H1 (cell line): ENCODE data around the gene DSCAM. TPM values are rescaled to one million over a fixed set of nuclear protein-coding genes. Genes with fewer than 3 reads are reported as not detected.

Experiments
- CTCF ChIA-PET: fragments of 300-600 bp; sonication (Branson Sonifier 250); formaldehyde crosslinking; loops from one replicate; lab custom pipeline; 2021; ENCODE audit not compliant: partially characterized antibody; lab: Charles Lee
- POLR2A ChIA-PET: fragments of 300-600 bp; sonication (Branson Sonifier 250); formaldehyde crosslinking; loops from one replicate; lab custom pipeline; 2021; ENCODE audit warnings: inconsistent platforms; ENCODE audit not compliant: partially characterized antibody; lab: Charles Lee
- DNase-seq, 2 experiments: peaks; one replicate each; pipeline versions ENCODE4 v3.0.0 to v3.0.0-alpha.2; 2010 to 2022; ENCODE audit warnings: low spot score in 2 of 2, low read depth in 1 of 2, mixed read lengths in 1 of 2
- FAIRE-seq: peaks from 2 replicates; lab custom pipeline; 2011; peaks lifted over from hg19 to GRCh38; lab: Jason Lieb, UNC
- H2AFZ ChIP-seq: 2 replicates; pipeline ENCODE4 v1.8.1; 2012; ENCODE audit warnings: low read length, inconsistent platforms
- H2AK5ac ChIP-seq: 2 replicates; pipeline ENCODE4 v1.6.1; 2013; ENCODE audit warnings: low read depth, low read length
- H2BK120ac ChIP-seq: replicated peaks from 2 replicates; pipeline ENCODE3; 2013; ENCODE audit warnings: low read depth, low read length, inconsistent platforms
- H2BK12ac ChIP-seq: 2 replicates; pipeline ENCODE4 v1.6.1; 2013; ENCODE audit warnings: low read depth, low read length
- H2BK15ac ChIP-seq: 2 replicates; pipeline ENCODE4 v1.6.1; 2013; ENCODE audit warnings: low read length
- H2BK20ac ChIP-seq: 2 replicates; pipeline ENCODE4 v1.6.1; 2013; ENCODE audit warnings: low read length
- H2BK5ac ChIP-seq: 2 replicates; pipeline ENCODE4 v1.6.1; 2013; ENCODE audit warnings: low read depth, low read length
- H3K14ac ChIP-seq: 2 replicates; pipeline ENCODE4 v1.6.1; 2013; ENCODE audit warnings: inconsistent platforms; ENCODE audit not compliant: insufficient read length
- H3K18ac ChIP-seq: 2 replicates; pipeline ENCODE4 v1.6.1; 2013; ENCODE audit warnings: low read length; ENCODE audit errors: extremely low read depth
- H3K23ac ChIP-seq: 2 replicates; pipeline ENCODE4 v1.6.1; 2013; ENCODE audit warnings: inconsistent platforms; ENCODE audit not compliant: insufficient read length
- H3K23me2 ChIP-seq: 2 replicates; pipeline ENCODE4 v1.6.1; 2013; ENCODE audit warnings: low read depth, low read length
- H3K27ac ChIP-seq: 2 replicates; pipeline ENCODE4 v1.6.1; 2011; ENCODE audit warnings: low read depth, low read length, inconsistent platforms
- H3K27me3 ChIP-seq, 4 experiments: replicated peaks in 1 of 4; 1 replicate in 1 of 4; 2 replicates in 3 of 4; pipeline versions ENCODE4 v1.6.1 to v1.8.1; 2011 to 2013; ENCODE audit warnings: low read length in 3 of 4, mild to moderate bottlenecking in 3 of 4, inconsistent platforms in 2 of 4, mixed read lengths in 2 of 4, moderate library complexity in 1 of 4; ENCODE audit not compliant: control insufficient read depth in 3 of 4, insufficient read depth in 3 of 4; ENCODE audit errors: extremely low read depth in 1 of 4
- H3K36me3 ChIP-seq, 4 experiments: 2 replicates each; pipeline versions ENCODE4 v1.6.1 to v1.8.1; 2011 to 2013; ENCODE audit warnings: mild to moderate bottlenecking in 4 of 4, low read length in 3 of 4, moderate library complexity in 2 of 4, control low read depth in 1 of 4, inconsistent platforms in 1 of 4; ENCODE audit not compliant: insufficient read depth in 4 of 4, control insufficient read depth in 2 of 4
- H3K4ac ChIP-seq: replicated peaks from 2 replicates; pipeline ENCODE3; 2013; ENCODE audit warnings: low read length, low read depth, mixed read lengths, inconsistent platforms; ENCODE audit not compliant: insufficient read length
- H3K4me1 ChIP-seq, 4 experiments: replicated peaks in 1 of 4; 1 replicate in 1 of 4; 2 replicates in 3 of 4; pipeline versions ENCODE4 v1.6.1 to v1.8.1; 2011 to 2013; ENCODE audit warnings: low read length in 3 of 4, inconsistent platforms in 2 of 4, mixed read lengths in 1 of 4; ENCODE audit not compliant: insufficient read depth in 4 of 4, control insufficient read depth in 3 of 4
- H3K4me2 ChIP-seq, 2 experiments: 2 replicates each; pipeline versions ENCODE4 v1.6.1 to v1.8.1; 2011 to 2013; ENCODE audit warnings: low read depth in 2 of 2, low read length in 2 of 2, control low read depth in 1 of 2, inconsistent platforms in 1 of 2, mild to moderate bottlenecking in 1 of 2; ENCODE audit not compliant: insufficient read depth in 1 of 2
- H3K4me3 ChIP-seq, 4 experiments: fragments of 200-600, 300-600 bp in 1 of 4; sonication (generic), shearing (Covaris generic), sonication (Bioruptor Twin) in 1 of 4; 2 replicates each; pipeline versions ENCODE4 v1.5.1 to v1.8.1; 2011 to 2016; ENCODE audit warnings: low read length in 4 of 4, low read depth in 3 of 4, control low read depth in 2 of 4, inconsistent platforms in 2 of 4, mild to moderate bottlenecking in 2 of 4, mixed read lengths in 1 of 4, moderate library complexity in 1 of 4; ENCODE audit not compliant: insufficient read depth in 2 of 4; ENCODE audit errors: extremely low read depth in 1 of 4
- H3K56ac ChIP-seq: replicated peaks from 2 replicates; pipeline ENCODE3; 2013; ENCODE audit warnings: low read depth, mild to moderate bottlenecking, mixed read lengths, low read length, inconsistent platforms; ENCODE audit not compliant: insufficient read length
- H3K79me1 ChIP-seq: 2 replicates; pipeline ENCODE4 v1.6.1; 2013; ENCODE audit warnings: low read depth, low read length, control low read depth
- H3K79me2 ChIP-seq, 2 experiments: 2 replicates each; pipeline versions ENCODE4 v1.6.1 to v1.8.1; 2012 to 2013; ENCODE audit warnings: low read length in 2 of 2, mild to moderate bottlenecking in 2 of 2, inconsistent platforms in 1 of 2; ENCODE audit not compliant: insufficient read depth in 2 of 2, control insufficient read depth in 1 of 2
- H3K9ac ChIP-seq, 4 experiments: replicated peaks in 1 of 4; 1 replicate in 1 of 4; 2 replicates in 3 of 4; pipeline versions ENCODE4 v1.6.1 to v1.8.1; 2011 to 2013; ENCODE audit warnings: low read depth in 3 of 4, low read length in 3 of 4, control low read depth in 2 of 4, mild to moderate bottlenecking in 2 of 4, moderate library complexity in 2 of 4, inconsistent platforms in 1 of 4; ENCODE audit errors: extremely low read depth in 1 of 4
- H3K9me3 ChIP-seq, 2 experiments: 2 replicates each; pipeline versions ENCODE4 v1.6.1 to v1.8.1; 2012 to 2013; ENCODE audit warnings: mild to moderate bottlenecking in 2 of 2, moderate library complexity in 2 of 2, control low read depth in 1 of 2, inconsistent platforms in 1 of 2, low read depth in 1 of 2, low read length in 1 of 2, mixed read lengths in 1 of 2; ENCODE audit not compliant: insufficient read depth in 2 of 2
- H4K20me1 ChIP-seq, 2 experiments: replicated peaks in 1 of 2; 2 replicates each; pipeline versions ENCODE3 to v1.8.1; 2011 to 2013; ENCODE audit warnings: inconsistent platforms in 2 of 2, low read length in 2 of 2, mild to moderate bottlenecking in 1 of 2; ENCODE audit not compliant: insufficient read depth in 2 of 2, control insufficient read depth in 1 of 2
- H4K5ac ChIP-seq: 2 replicates; pipeline ENCODE4 v1.6.1; 2013; ENCODE audit warnings: low read length, low read depth, mixed read lengths, inconsistent platforms; ENCODE audit not compliant: insufficient read length
- H4K8ac ChIP-seq: 2 replicates; pipeline ENCODE4 v1.8.0; 2013; ENCODE audit warnings: mild to moderate bottlenecking, moderate library complexity, low read length, inconsistent platforms; ENCODE audit not compliant: insufficient read depth; ENCODE audit errors: extremely low read depth
- H4K91ac ChIP-seq: replicated peaks from 2 replicates; pipeline ENCODE3; 2013; ENCODE audit warnings: low read length, mixed read lengths, inconsistent platforms; ENCODE audit not compliant: insufficient read length
- ATF3 ChIP-seq: IDR thresholded peaks from 2 replicates; pipeline ENCODE4 v1.6.1; 2011; ENCODE audit warnings: low read depth, mild to moderate bottlenecking, low read length; ENCODE audit not compliant: insufficient read depth
- CHD1 ChIP-seq: IDR thresholded peaks from 2 replicates; pipeline ENCODE4 v1.6.1; 2012; ENCODE audit warnings: low read depth, low read length, improper control_type of control experiment
- HDAC2 ChIP-seq, 2 experiments: fragments of 300-600 bp in 1 of 2; sonication (generic) in 1 of 2; IDR thresholded peaks; 2 replicates each; pipeline ENCODE4 v1.6.1; 2011 to 2012; ENCODE audit warnings: low read depth in 2 of 2, low read length in 2 of 2, mild to moderate bottlenecking in 2 of 2, moderate library complexity in 2 of 2, borderline replicate concordance in 1 of 2, inconsistent platforms in 1 of 2
- polyA plus RNA-seq, 7 experiments: library from polyadenylated mRNA; depleted of rRNA in 3 of 7; stranded (reverse) in 5 of 7; unstranded in 2 of 7; fragments of >200 nt in 5 of 7; fragments of 200-250 nt in 2 of 7; gene quantifications; 1 replicate in 5 of 7; 2 replicates in 1 of 7; 4 replicates in 1 of 7; pipeline versions ENCODE4 v1.2.1 to v1.2.3, GENCODE V29; 2011 to 2013; ENCODE audit warnings: missing spikeins in 2 of 7, mixed read lengths in 2 of 7
- total RNA-seq: library from RNA; stranded (reverse); fragmentation: NEBNext Ultra II Directional; extraction: Animal tissue kit (Norgen Biotek cat#: 25700); gene quantifications from 2 replicates; pipeline ENCODE4 v1.2.1, GENCODE V29; 2021

Gene DSCAM
- total and polyA plus RNA-seq, 2 of the 8 experiments (the other 6 are each of a cell fraction or from before 2014, with no cell fraction given) = 0.02 to 0.15 TPM

GRCh38 chr21:40858517-40858916 is 11.6 kb upstream of the DSCAM start:
- DNase-seq = no peak
- no peaks in the 10 kb centered on the region for H4K20me1 ChIP-seq
- H2BK5ac ChIP-seq = no peak overlapping the region
- TF ChIP-seq ATF3 (no peak), CHD1 (no peak), HDAC2 (IDR thresholded peaks at IDR 0.05; ENCODE audit: borderline replicate concordance in 1 of 2, low read depth in 2 of 2, low read length in 2 of 2) (no peak)
- H3K9me3 ChIP-seq = no peaks in the 10 kb centered on the region; a peak in 1 of 4 replicates
- H3K27me3 ChIP-seq = no peaks in the 10 kb centered on the region
- H2BK12ac ChIP-seq = no peak overlapping the region
- ChIA-PET POLR2A (no interaction called here), CTCF (interaction anchor here (0.9 to 1.2 kb wide), 2 partner anchors 29 to 213 kb away, joined by 3 read pairs; no protein-coding TSS in a partner anchor)
- H3K79me1 ChIP-seq = no peaks in the 10 kb centered on the region
- FAIRE-seq = no peak
- H2BK15ac ChIP-seq = no peak overlapping the region
- H4K5ac ChIP-seq = no peak overlapping the region
- no peak overlapping the region for H3K56ac ChIP-seq
- H3K23me2 ChIP-seq = no peaks in the 10 kb centered on the region; the same call in 1 of the 2 replicates
- H2AK5ac ChIP-seq = no peak overlapping the region
- H3K4ac ChIP-seq = no peak overlapping the region
- H4K91ac ChIP-seq = no peak overlapping the region
- H2BK120ac ChIP-seq = no peak overlapping the region
- H3K79me2 ChIP-seq = no peaks in the 10 kb centered on the region
- no peak overlapping the region for H2AFZ ChIP-seq
- H3K23ac ChIP-seq = no peak overlapping the region
- H3K4me2 ChIP-seq = no peak overlapping the region
- no peak overlapping the region for H3K27ac ChIP-seq
- H3K9ac ChIP-seq = no peak overlapping the region
- H4K8ac ChIP-seq = no peak overlapping the region
- H2BK20ac ChIP-seq = no peak overlapping the region
- no peak overlapping the region for H3K18ac ChIP-seq
- no peak overlapping the region for H3K14ac ChIP-seq
- H3K4me3 ChIP-seq = no peak overlapping the region
- no peaks in the 10 kb centered on the region for H3K36me3 ChIP-seq
- H3K4me1 ChIP-seq = no peaks in the 10 kb centered on the region
